Heart right ventricle (tissue), 16 donors: ENCODE results near the gene CNOT6. TPM values are rescaled to one million over a fixed set of nuclear protein-coding genes. Genes with fewer than 3 reads are reported as not detected.

Experiments used
- ATAC-seq, 8 donors: fragments of 200-7000 bp; cut with Tn5 transposase; one replicate each; pipeline ENCODE4 v1.9.1; 2020; ENCODE audit warnings: mild to moderate bottlenecking in 8 of 8, moderate library complexity in 8 of 8, moderate number of reproducible peaks in 1 of 8
- DNase-seq, 2 donors: peaks; one replicate each; pipeline ENCODE4 v3.0.0-alpha.2; 2020
- H3K27ac ChIP-seq, 10 donors: fragments of 200-600 bp; sonication (generic) in 2 of 10; one replicate each; pipeline versions ENCODE4 v1.5.0 to v1.8.0; 2020 to 2022; ENCODE audit warnings: mild to moderate bottlenecking in 3 of 10
- H3K27me3 ChIP-seq, 7 donors: fragments of 200-600 bp; one replicate each; pipeline ENCODE4 v1.8.0; 2021 to 2022; ENCODE audit warnings: mild to moderate bottlenecking in 2 of 7
- H3K36me3 ChIP-seq, 9 donors: fragments of 200-600 bp; sonication (generic) in 1 of 9; one replicate each; pipeline versions ENCODE4 v1.5.0 to v1.8.0; 2020 to 2022; ENCODE audit warnings: mild to moderate bottlenecking in 2 of 9
- H3K4me1 ChIP-seq, 9 donors: fragments of 200-600 bp; sonication (generic) in 1 of 9; one replicate each; pipeline versions ENCODE4 v1.5.0 to v1.8.0; 2020 to 2022; ENCODE audit warnings: mild to moderate bottlenecking in 4 of 9
- H3K4me3 ChIP-seq, 10 donors: fragments of 200-600 bp; sonication (generic) in 2 of 10; one replicate each; pipeline versions ENCODE4 v1.5.0 to v1.8.0; 2020 to 2022; ENCODE audit warnings: mild to moderate bottlenecking in 7 of 10, moderate library complexity in 2 of 10
- H3K9me3 ChIP-seq, 11 donors: fragments of 200-600 bp in 10 of 11; sonication (generic) in 2 of 11; one replicate each; pipeline versions ENCODE4 v1.5.0 to v1.8.0; 2013 to 2022; ENCODE audit warnings: mild to moderate bottlenecking in 2 of 11, control low read depth in 1 of 11, moderate library complexity in 1 of 11
- CTCF ChIP-seq, 9 donors: fragments of 200-600 bp; sonication (generic) in 2 of 9; IDR thresholded peaks; one replicate each; pipeline versions ENCODE4 v1.5.0 to v1.8.0; 2021 to 2022; ENCODE audit warnings: antibody characterized with exemption in 9 of 9, mild to moderate bottlenecking in 5 of 9, moderate library complexity in 1 of 9
- WGBS, 2 donors: extraction: QIAGEN DNeasy Blood & Tissue Kit; methylation state at CpG; one replicate each; pipeline ENCODE4 v1.1.7; 2013; ENCODE audit warnings: inconsistent platforms in 1 of 2; 5-methylcytosine and 5-hydroxymethylcytosine counted together
- intact Hi-C, 10 donors: fragments of 100-400 bp; cut with DNase I; formaldehyde crosslinking; loops; one replicate each; pipeline versions ENCODE4 v1.11.1 to v1.14.2; 2022
- polyA plus RNA-seq, 2 donors: library from polyadenylated mRNA; stranded (reverse); fragments of 200-250 nt; gene quantifications; one replicate each; pipeline ENCODE4 v1.2.3, GENCODE V29; 2013
- total RNA-seq, 10 donors: library from RNA; stranded (reverse); fragmentation: NEBNext Ultra II Directional in 3 of 10; extraction: Animal tissue kit (Norgen Biotek cat#: 25700) in 3 of 10; gene quantifications; one replicate each; pipeline versions ENCODE4 v1.2.1 to v1.2.4, GENCODE V29; 2021 to 2023
- donor health status: Arrhythmogenic right ventricular cardiomyopathy.
- donor health status: ischemic (EF 13 %, LVEDD 7.1; RV severe dilation, severe dysfunction).
- donor health status: healthy with polysubstance abuse.
- donor health status: DM: no; HTN: yes; CAD: no.
- donor health status: DM: no; HTN: no; CAD: no.
- donor health status: ischemic (EF 25% LVEDD 6.9; RV normal size, moderate dysfunction).
- donor health status: ischemic (EF 25% LVEDD 5.7; RV mildly dilated, moderate dysfunction).
- donor health status: healthy.
- donor health status: DM: yes; HTN: yes; CAD: no.
- donor health status: Ischemic cardiomyopathy.
- donor health status: ischemic (EF 35%, LVEDD 5.7; RV mildly dilated, moderate dysfunction).
- donor health status: nonischemic (EF 11% LVEDD 7.7; RV severe dilation, severe dysfunction).
- donor health status: DM: yes; HTN: yes; CAD: no.
- donor health status: PGD.
- donor health status: ischemic (EF 29% LVEDD 5.4; RV normal size, mild dysfunction).
- donor health status: nonischemic (EF 23%, LVEDD 6.1; RV moderate dilation, normal function).

CNOT6 gene
- total and polyA plus RNA-seq, 12 donors = 3.8 to 20.5 (median 13.1) TPM

- no peak for DNase-seq
- Histone ChIP-seq H3K4me3 (no peak overlapping the region), H3K36me3 (peaks cover 0 to 49% (median 7%) of the 10 kb centered on the region in 9 donors), H3K9me3 (no peaks in the 10 kb centered on the region), H3K27ac (no peak overlapping the region), H3K4me1 (peaks cover 0 to 3% (median 0%) of the 10 kb centered on the region in 9 donors), H3K27me3 (no peaks in the 10 kb centered on the region)
- WGBS, 2 donors = 98 to 99% methylated on average over 3 of the region's 3 CpGs
- no peak for TF ChIP-seq CTCF (IDR thresholded peaks at IDR 0.05)
- intact Hi-C loops = no loop called here
- ATAC-seq = no peak
Observed at GRCh38 chr5:180545248-180545647, 51.1 kb downstream of the CNOT6 start.

- WGBS, 2 donors = 49 to 56% methylated on average over 3 of the region's 3 CpGs
- no peak for ATAC-seq
- H3K27ac ChIP-seq = no peak overlapping the region
Observed at GRCh38 chr5:180548563-180548962, 54.4 kb downstream of the CNOT6 start.

DNA sequence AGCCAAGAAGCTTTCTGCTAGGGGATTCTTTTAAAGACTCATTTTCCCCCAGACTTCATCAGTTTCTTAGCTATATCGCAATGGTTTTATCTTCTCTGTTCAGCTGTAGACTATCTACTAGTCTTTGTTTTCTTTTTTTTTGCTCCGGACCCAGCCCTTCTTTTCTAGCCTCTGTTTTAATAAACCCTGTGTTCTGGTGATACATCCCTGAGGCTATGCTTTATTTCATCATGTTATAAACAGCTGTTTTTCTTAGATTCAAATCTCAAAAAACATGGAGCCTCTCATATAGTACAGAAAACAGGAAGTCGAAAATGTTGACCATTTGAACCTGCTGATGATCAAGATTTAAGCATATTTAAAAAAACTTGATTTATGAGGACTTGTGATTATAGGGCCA, 59.4 kb downstream of the CNOT6 start:
- TF ChIP-seq CTCF (IDR thresholded peaks at IDR 0.05) = no peak
- Histone ChIP-seq H3K9me3 (no peaks in the 10 kb centered on the region), H3K27me3 (no peaks in the 10 kb centered on the region), H3K4me1 (peaks cover 0 to 3% (median 0%) of the 10 kb centered on the region in 9 donors), H3K36me3 (peaks cover 0 to 71% (median 13%) of the 10 kb centered on the region in 9 donors), H3K4me3 (no peak overlapping the region), H3K27ac (no peak overlapping the region)
- 86 to 93% methylated on average over 3 of the region's 3 CpGs for WGBS, 2 donors
- DNase-seq (no peak), ATAC-seq (no peak)
- intact Hi-C loops = no loop called here

More at GRCh38 chr5:180548563-180548962, 54.4 kb downstream of the CNOT6 start:
- Histone ChIP-seq H3K9me3 (no peaks in the 10 kb centered on the region), H3K36me3 (peaks cover 0 to 57% (median 13%) of the 10 kb centered on the region in 9 donors), H3K27me3 (no peaks in the 10 kb centered on the region), H3K4me1 (peaks cover 0 to 3% (median 0%) of the 10 kb centered on the region in 9 donors), H3K4me3 (no peak overlapping the region)
- DNase-seq = no peak
- intact Hi-C loops = no loop called here
- TF ChIP-seq CTCF (IDR thresholded peaks at IDR 0.05) = no peak

- no peak overlapping the region for H3K4me3 ChIP-seq
- DNase-seq (no peak), ATAC-seq (no peak)
- H3K9me3 ChIP-seq = no peaks in the 10 kb centered on the region
- no peaks in the 10 kb centered on the region for H3K4me1 ChIP-seq
- intact Hi-C loops = no loop called here
- no peak overlapping the region for H3K27ac ChIP-seq
- no peak for TF ChIP-seq CTCF (IDR thresholded peaks at IDR 0.05)
- WGBS, 2 donors = 90 to 91% methylated on average over 7 of the region's 7 CpGs
- H3K36me3 ChIP-seq = peaks cover 0 to 65% (median 8%) of the 10 kb centered on the region in 9 donors
- H3K27me3 ChIP-seq = no peaks in the 10 kb centered on the region
Observed at GRCh38 chr5:180555168-180555921, 61.2 kb downstream of the CNOT6 start.
